ENCODE data around the gene MAD2L1.

Gene MAD2L1

GRCh38 chr4:120057416-120057815 is 9.2 kb downstream of the MAD2L1 start:
- no peak for DNase-seq (ENCODE audit: low spot score)

DNA sequence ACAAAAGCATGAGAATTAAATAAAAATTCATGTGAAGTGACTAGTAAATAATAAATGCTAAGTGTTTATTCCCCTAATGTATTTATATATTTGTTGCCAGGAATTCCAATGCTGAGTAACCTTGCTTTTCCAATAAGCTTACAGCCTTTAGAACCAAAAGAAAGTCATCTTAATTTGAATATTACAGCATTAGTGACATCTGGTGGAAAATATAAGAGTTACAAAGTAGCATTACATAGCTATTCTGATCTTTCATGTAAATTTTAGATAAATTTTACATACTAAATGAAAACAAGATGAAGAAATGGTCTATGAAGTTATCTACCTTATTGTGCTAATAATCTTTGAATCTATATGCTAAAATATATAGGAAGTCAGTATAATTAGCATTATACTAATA is 10.4 kb downstream of the MAD2L1 start:
- DNase-seq (ENCODE audit: low spot score), result peak; percentile 13

- no peak for DNase-seq (ENCODE audit: low spot score)
Measured at GRCh38 chr4:120055795-120056194, 10.9 kb downstream of the MAD2L1 start.

DNA sequence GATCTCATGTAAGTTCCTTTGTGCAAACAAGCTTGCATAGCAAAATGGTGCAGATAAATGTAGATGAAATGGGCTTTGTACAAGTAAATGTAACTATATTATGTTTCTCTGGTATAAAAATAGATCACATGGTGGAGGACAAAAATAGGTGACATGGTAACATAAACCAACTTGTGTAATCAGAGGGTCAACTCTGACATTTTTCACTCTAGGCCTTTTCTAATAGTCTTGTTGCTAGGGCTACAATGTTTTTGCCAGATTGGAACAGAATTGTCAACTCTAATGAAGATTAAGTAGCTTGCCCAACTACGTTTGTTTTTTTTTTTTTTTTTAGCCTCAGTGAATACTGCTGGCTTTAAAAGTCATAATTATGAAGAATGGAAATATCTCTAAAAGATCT is 11.5 kb downstream of the MAD2L1 start:
- DNase-seq (ENCODE audit: low spot score), result no peak

GRCh38 chr4:120053911-120054310 is 12.7 kb downstream of the MAD2L1 start:
- DNase-seq (ENCODE audit: low spot score), result no peak

- peak; percentile 83 for DNase-seq (ENCODE audit: low spot score)
Measured at GRCh38 chr4:120052856-120053255, 13.8 kb downstream of the MAD2L1 start.

DNA sequence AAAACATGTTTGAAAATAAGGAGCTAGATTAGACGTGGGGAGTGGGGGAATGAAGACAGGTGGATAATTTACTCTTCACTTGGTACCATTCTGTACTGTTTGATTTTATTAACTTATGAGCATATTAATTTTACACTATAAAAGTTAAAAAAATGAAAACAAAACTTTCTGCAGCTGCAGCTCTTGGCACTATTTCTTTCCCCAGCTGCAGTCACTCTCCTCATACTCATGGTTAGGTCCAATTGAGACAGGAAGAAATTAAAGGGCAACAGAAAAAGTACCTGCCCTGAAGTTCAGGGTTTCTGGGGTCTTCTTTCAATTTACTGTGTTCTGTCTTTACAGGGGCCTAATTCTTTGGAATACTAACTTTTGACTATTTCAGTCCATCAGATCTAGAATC is 15.4 kb downstream of the MAD2L1 start:
- no peak for DNase-seq (ENCODE audit: low spot score)

DNA sequence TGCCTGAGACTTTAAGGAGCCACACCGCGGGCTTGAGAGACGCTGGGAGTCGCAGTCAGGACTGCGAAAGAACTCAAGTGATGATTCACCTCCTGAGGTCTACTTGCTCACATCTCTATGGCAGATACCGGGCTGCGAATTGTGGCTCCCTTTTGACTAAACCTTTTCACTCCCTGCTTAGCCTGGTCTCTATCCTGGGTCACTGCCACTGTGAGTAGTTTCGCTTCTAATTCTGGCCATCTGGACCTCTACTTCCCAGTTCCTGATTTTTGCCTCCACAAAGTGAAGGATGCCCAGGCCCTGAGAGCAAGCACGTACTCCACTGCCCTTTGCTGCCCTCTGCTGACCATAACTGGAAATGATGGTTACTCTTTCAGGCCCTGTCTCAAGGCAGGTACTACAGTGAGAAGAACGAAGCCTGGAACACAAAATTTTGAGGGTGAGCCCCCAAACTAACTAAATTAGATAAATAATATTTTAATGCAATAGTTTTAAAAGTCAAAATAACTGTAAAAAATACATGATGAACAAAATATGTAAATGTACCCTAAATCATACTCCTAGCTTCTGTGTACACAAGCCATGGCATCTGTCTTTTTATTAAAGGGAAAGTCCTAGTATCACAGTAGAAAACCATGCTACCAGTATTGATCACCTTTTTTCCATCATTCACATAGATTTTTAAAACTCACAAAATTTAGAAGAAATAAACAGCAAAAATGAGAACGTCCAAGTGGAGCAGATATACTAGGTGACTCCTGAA is 16.7 kb downstream of the MAD2L1 start:
- peak; percentile 79 for DNase-seq (ENCODE audit: low spot score)

GRCh38 chr4:120043828-120044227 is 22.8 kb downstream of the MAD2L1 start:
- no peak for DNase-seq (ENCODE audit: low spot score)

DNA sequence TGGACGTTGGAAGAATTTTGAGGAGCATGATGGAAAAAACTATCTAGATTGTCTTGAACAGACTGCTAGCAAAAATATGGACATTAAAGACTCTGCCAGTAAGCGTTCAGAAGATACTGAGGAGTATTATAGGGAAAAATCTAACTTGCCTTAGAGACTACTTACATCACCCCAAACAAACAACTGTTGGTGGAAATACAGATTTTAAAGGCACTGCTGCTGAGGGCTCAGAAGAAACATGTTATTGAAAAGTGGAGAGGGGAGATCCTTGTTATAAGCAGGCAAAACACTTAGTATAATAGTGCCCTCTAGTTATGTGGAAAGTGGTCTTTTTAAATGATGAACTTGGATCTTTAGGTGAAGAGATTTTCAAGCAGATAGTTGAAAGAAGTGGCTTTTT is 29.2 kb downstream of the MAD2L1 start:
- DNase-seq (ENCODE audit: low spot score), result no peak

DNA sequence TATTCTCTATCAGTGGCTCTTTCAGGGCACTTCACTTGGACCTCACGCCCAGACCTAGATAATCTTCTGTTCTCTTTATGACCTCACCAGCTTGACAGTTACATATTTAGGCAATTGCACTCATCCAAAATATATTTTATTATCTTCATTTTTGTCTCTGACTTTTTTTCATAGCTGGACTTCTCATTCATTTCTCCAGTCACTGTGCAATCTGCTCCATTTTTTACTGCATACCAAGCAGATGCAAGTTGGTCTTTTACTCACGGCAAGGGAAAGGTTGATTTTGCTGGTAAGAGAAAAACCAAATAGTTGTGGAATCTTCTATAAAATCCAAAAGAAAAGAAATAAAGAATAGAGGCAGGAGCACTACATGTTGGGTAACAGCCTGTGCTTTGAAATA is 31.7 kb downstream of the MAD2L1 start:
- no peak for DNase-seq (ENCODE audit: low spot score)

- DNase-seq (ENCODE audit: low spot score), result no peak
Measured at GRCh38 chr4:120026853-120027252, 39.8 kb downstream of the MAD2L1 start.

DNA sequence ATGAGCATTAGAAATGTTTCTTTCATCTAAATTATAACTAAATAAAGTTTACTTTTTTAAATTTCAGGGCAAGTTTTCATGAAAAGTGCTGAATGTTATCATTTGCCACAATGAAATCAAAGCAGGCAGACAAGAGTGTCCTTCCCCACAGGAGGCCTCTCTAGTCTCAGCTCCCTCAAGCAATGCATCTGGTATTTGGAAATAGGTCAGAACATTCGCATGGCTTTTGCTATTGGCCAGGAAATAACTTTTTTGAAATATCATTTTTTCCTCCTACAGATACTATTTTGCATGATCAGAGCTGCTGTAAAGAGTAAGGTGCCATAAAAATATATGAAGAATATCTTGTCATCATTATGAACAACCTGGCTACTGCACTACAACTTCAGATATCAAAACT is 41.1 kb downstream of the MAD2L1 start:
- no peak for DNase-seq (ENCODE audit: low spot score)

- DNase-seq (ENCODE audit: low spot score), result no peak
Measured at GRCh38 chr4:120018786-120019185, 47.9 kb downstream of the MAD2L1 start.

DNA sequence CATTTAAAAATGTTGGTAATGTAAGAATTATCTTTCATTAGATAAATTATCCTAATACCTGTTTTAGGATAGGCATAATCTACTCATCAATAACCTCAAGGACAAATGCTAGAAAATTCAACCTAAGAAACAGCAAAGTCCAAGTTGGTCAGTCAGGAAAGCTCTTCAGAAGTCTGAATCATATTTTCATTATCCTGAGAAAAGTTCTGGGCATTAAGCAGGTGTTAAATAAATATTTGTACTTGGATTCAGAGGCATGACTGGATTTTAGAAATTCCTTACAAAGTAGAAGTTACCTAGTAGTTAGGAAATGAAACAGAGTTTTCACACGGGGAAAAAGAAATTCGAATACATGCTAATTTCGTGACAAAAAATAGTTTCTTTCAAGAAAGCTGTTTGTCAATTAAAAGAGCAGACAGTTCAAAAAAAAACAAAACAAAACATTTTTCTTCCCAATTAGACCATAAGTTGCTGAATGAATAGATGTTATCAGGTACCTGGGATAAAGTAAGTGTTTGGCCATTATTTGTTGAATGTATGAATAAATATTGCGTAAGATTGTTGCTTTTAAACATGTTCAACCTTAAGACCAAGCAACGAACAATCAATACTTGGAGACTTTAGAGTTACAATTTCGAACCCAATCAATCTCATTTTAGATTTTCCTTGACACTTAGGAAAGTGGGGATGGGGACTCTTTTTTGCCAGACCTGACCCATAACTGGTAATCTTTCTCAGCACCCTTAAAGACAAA is 48.5 kb downstream of the MAD2L1 start:
- no peak for DNase-seq (ENCODE audit: low spot score)

DNA sequence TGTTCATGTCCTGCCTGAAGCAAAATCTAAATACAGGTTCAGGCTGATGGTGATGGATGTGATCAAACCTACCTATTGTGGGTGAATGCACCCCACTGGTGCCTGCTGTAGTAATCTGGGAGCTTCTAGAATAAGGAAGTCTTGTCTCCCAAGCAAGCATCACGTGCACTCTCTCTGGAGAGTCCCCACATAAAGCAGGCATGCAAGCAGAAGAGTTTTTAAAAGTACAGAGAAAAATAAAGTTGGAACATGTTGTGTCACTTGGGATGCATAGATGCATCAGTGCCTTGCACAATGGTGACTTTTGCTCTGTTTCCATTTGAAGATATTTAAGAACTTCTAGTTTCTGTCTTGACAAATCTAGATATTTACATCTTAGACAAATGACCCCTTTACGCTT is 54.9 kb downstream of the MAD2L1 start:
- DNase-seq (ENCODE audit: low spot score), result no peak

DNA sequence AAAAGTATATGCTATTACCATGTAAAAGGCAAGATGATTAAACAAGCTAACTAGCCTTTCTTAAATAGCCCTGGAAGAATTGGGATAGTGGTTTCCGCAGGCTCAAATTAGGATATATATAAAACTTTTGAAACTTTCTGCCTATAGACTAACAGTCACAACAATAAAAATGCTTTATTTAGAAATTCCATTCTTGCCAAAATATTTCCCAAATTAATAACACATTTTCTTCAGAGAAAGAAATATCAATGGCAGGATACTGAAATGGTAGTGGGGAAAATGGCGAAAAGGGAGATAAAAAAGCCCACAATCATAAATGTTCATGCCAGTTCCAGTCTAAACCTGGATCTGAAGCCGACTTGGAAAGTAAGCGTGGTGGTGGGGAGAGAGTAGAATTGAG is 56.0 kb downstream of the MAD2L1 start:
- no peak for DNase-seq (ENCODE audit: low spot score)

DNA sequence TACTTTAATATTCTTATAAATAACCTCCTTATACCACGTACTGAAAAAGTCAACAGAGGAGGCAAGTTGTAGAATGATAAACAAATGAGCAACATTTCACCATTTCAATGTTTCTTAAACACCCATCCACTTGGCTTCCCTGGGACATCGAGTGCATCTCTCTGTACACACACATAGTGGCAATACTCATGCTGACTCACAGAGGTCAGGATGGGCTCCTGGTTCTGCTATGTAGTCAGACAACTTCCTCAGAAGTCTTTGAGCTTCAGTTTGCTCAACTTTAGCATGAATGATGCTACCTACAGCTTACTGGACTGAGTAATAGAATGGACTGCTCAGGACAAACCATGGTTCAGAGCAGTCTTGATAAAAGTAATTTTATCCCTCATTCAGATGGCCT is 56.9 kb downstream of the MAD2L1 start:
- DNase-seq (ENCODE audit: low spot score), result peak; percentile 38

DNA sequence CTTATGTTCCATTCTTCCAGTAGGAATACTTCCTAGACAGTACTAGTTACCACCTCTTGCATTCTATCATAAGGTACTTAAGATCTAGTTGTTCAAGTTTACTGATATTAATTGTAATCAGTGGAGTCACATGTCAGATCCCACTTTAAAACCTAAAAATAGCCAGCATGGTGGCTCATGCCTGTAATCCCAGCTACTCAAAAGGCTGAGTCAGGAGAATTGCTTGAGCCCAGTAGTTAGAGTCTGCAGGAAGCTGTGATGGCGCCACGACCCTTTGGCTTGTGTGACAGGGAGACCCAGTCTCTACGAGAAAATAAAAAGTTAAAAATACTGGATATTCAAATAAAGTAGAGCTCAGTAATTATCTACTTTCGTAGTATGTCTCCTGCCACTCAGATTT is 57.7 kb downstream of the MAD2L1 start:
- no peak for DNase-seq (ENCODE audit: low spot score)

- DNase-seq (ENCODE audit: low spot score), result no peak
Measured at GRCh38 chr4:120007896-120008436, 58.7 kb downstream of the MAD2L1 start.

GRCh38 chr4:120007191-120007871 is 59.3 kb downstream of the MAD2L1 start:
- DNase-seq (ENCODE audit: low spot score), result peak; percentile 2
